Mesothelial cell of epicardium (in vitro differentiated cells): ENCODE results near the gene DENND2C. TPM values are rescaled to one million over a fixed set of nuclear protein-coding genes. Genes with fewer than 3 reads are reported as not detected.

Source experiments
- DNase-seq, 2 experiments: peaks; one replicate each; pipeline ENCODE4 v3.0.0; 2021; ENCODE audit warnings: low spot score in 2 of 2; ENCODE audit not compliant: unreplicated experiment in 2 of 2
- H3K27ac Mint-ChIP-seq: 2 replicates; pipeline ENCODE4 v1.8.0; 2021; ENCODE audit warnings: mixed read lengths
- H3K27me3 Mint-ChIP-seq: 2 replicates; pipeline ENCODE4 v1.8.0; 2021; ENCODE audit warnings: low read depth, mixed read lengths
- H3K36me3 Mint-ChIP-seq: 2 replicates; pipeline ENCODE4 v1.8.0; 2021; ENCODE audit warnings: mixed read lengths
- H3K4me1 Mint-ChIP-seq: 2 replicates; pipeline ENCODE4 v1.8.0; 2021; ENCODE audit warnings: mixed read lengths
- H3K4me3 Mint-ChIP-seq: 2 replicates; pipeline ENCODE4 v1.8.0; 2021; ENCODE audit warnings: mild to moderate bottlenecking, moderate library complexity, mixed read lengths
- H3K9me3 Mint-ChIP-seq: 2 replicates; pipeline ENCODE4 v1.8.0; 2021; ENCODE audit warnings: mixed read lengths
- CTCF ChIP-seq: fragments of 200-600 bp; sonication (generic); IDR thresholded peaks from one replicate; pipeline ENCODE4 v1.5.0; 2021; ENCODE audit warnings: antibody characterized with exemption; ENCODE audit not compliant: unreplicated experiment
- total RNA-seq: library from RNA; stranded (reverse); gene quantifications from 3 replicates; pipeline ENCODE4 v1.2.1, GENCODE V29; 2021

Gene DENND2C
- total RNA-seq, 1 donor from 2014 or later, result 2.3 TPM

DNA sequence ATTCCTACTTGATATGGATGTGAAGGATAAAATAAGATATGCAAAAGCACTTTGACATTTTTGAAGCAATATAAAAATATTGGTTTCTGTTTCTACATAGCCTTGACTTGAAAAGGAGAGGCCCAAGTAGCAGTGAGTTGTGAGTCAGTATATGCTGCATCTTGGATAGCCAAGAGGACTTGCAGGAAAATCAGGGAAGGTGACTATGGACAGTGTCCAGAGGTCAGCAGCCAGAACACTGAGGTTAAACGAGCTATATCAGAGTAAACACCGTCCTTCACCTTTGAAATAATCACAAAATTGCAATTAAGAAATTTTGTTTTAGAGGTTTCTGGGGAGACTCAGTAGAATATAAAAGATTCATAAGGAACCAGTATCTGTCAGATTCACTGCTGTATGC is 32.1 kb upstream of the DENND2C start:
- H3K4me1 Mint-ChIP-seq, result no peaks in the 10 kb centered on the region
- no peak for DNase-seq
- H3K27me3 Mint-ChIP-seq, result peaks cover 14% of the 10 kb centered on the region
- no peaks in the 10 kb centered on the region for H3K9me3 Mint-ChIP-seq
- H3K36me3 Mint-ChIP-seq, result peaks cover 1% of the 10 kb centered on the region
- no peak overlapping the region for H3K27ac Mint-ChIP-seq
- H3K4me3 Mint-ChIP-seq, result no peak overlapping the region
- no peak for TF ChIP-seq CTCF

DNA sequence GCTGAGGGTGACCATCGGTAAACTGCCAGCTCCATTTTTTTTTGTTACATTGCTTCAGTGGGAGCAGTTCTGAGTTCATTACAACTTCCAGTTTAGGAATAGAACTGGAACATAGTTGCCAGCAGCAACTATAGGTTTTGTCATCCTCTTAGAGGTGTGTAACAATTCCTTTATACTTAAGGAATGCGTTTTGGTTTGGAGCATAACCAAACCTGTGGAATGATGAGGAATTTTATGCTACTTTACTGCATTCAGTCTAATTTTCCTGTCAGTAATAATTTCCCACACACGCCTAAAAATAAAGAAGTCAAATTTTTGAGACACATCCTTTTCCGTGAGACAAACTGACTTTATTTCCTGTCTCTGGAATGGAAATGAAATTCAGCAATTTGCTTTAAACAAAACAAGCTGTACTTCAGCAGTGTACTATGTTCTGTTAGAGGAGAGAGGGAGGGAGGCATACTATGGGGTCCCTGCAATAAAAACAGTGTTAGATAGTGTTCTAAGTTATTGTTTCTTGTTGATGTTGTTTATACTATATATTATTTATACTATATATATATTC is 30.3 kb upstream of the DENND2C start:
- H3K36me3 Mint-ChIP-seq, result no peaks in the 10 kb centered on the region
- no peaks in the 10 kb centered on the region for H3K9me3 Mint-ChIP-seq
- peaks cover 21% of the 10 kb centered on the region for H3K27me3 Mint-ChIP-seq
- no peak overlapping the region for H3K27ac Mint-ChIP-seq
- DNase-seq, result no peak
- no peak for TF ChIP-seq CTCF
- H3K4me1 Mint-ChIP-seq, result peaks cover 8% of the 10 kb centered on the region
- no peak overlapping the region for H3K4me3 Mint-ChIP-seq

- H3K27me3 Mint-ChIP-seq, result peaks cover 22% of the 10 kb centered on the region
- H3K4me1 Mint-ChIP-seq, result peaks cover 8% of the 10 kb centered on the region
- no peak overlapping the region for H3K4me3 Mint-ChIP-seq
- no peak overlapping the region for H3K27ac Mint-ChIP-seq
- H3K36me3 Mint-ChIP-seq, result no peaks in the 10 kb centered on the region
- TF ChIP-seq CTCF, result no peak
- H3K9me3 Mint-ChIP-seq, result no peaks in the 10 kb centered on the region
- DNase-seq, result no peak
These were observed 27.0 kb upstream of the DENND2C start for GRCh38 chr1:114696810-114697209.

DNA sequence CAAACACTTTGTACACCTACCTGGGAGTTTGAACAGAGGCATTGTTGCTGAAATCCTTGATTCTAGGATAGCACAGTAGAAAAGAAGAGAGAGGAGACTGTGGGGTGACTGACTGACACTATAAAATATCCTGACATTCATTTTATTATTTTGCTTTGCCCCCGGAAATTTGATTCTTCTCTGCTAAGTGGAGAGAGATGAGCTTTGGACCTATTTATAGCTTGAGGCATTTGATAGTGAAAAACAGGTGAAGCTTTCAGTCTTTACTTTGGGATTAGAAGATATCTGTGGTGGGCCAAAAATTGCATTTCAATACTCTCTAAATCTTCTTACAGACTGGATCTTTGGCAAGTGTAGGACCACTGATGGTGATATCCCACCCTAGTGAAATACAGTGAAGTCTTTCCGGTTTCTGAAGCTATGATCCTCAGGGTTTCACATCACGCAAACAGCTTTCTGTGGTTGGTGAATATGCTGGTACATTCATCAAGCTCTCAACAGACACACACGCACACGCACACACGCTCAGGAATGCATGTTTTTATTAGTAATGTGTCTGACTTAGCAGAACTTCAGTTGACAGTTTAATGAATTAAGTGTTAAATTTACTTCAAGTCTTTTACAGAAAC is 25.7 kb upstream of the DENND2C start, which contains the start of gene AMPD1:
AMPD1 (minus strand) TSS at position 117 of the 629 bp plus-strand sequence; CDS start at position 42, 75 bp downstream.
- DNase-seq, result no peak
- H3K36me3 Mint-ChIP-seq, result no peaks in the 10 kb centered on the region
- TF ChIP-seq CTCF, result no peak
- H3K9me3 Mint-ChIP-seq, result no peaks in the 10 kb centered on the region
- H3K27ac Mint-ChIP-seq, result no peak within 1 kb of the TSS
- H3K4me1 Mint-ChIP-seq, result peaks cover 8% of the 10 kb centered on the region
- no peak within 1 kb of the TSS for H3K4me3 Mint-ChIP-seq
- peaks cover 23% of the 10 kb centered on the region for H3K27me3 Mint-ChIP-seq

- no peak for DNase-seq
- Mint-ChIP-seq H3K9me3 (no peaks in the 10 kb centered on the region), H3K4me1 (peaks cover 8% of the 10 kb centered on the region), H3K4me3 (no peak overlapping the region), H3K27ac (no peak overlapping the region), H3K36me3 (no peaks in the 10 kb centered on the region), H3K27me3 (peaks cover 26% of the 10 kb centered on the region)
- TF ChIP-seq CTCF, result no peak
These were observed 24.9 kb upstream of the DENND2C start for GRCh38 chr1:114694540-114695310.
